ENCODE measurements around the gene CD8B. TPM values are rescaled to one million over a fixed set of nuclear protein-coding genes. Genes with fewer than 3 reads are reported as not detected.

The CD8B gene
- total RNA-seq, 1 experiment from 2014 or later: not detected

DNA sequence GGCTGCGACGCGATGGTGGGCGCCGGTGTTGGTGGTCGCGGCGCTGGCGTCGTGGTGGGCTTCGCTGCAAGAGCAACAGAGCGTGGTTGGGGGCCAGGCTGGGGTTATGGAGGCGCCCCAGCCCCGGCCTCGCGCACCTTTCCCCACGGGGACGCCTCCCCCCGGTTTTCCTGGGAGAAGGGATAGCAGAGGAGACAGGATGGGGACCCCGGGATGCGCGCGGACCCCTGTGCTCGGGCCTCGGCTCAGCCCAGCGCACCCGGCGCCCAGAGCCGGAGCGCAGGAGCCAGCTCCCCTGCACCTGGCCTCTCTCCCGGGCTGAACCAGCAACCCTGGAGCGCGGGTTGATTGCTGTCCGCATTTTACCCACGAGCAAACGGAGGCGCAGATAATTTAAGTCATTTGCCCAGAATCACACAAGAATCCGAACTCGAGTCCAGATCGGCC is 72.0 kb downstream of the CD8B start:
- no peak for DNase-seq
- H3K9ac ChIP-seq (ENCODE audit: low read length): no peak overlapping the region
- ChIA-PET CTCF (no interaction called here), POLR2A (ENCODE audit: unreplicated experiment) (no interaction called here)
- no peaks in the 10 kb centered on the region for H3K9me2 ChIP-seq (replicated peaks; ENCODE audit: low read length)
- no peaks in the 10 kb centered on the region for H3K79me2 ChIP-seq (ENCODE audit: low read length)
- H3K4me1 ChIP-seq (ENCODE audit: insufficient read depth, low read length): no peaks in the 10 kb centered on the region
- H3K4me2 ChIP-seq (ENCODE audit: low read length): no peak overlapping the region
- TF ChIP-seq, protein P1, sequence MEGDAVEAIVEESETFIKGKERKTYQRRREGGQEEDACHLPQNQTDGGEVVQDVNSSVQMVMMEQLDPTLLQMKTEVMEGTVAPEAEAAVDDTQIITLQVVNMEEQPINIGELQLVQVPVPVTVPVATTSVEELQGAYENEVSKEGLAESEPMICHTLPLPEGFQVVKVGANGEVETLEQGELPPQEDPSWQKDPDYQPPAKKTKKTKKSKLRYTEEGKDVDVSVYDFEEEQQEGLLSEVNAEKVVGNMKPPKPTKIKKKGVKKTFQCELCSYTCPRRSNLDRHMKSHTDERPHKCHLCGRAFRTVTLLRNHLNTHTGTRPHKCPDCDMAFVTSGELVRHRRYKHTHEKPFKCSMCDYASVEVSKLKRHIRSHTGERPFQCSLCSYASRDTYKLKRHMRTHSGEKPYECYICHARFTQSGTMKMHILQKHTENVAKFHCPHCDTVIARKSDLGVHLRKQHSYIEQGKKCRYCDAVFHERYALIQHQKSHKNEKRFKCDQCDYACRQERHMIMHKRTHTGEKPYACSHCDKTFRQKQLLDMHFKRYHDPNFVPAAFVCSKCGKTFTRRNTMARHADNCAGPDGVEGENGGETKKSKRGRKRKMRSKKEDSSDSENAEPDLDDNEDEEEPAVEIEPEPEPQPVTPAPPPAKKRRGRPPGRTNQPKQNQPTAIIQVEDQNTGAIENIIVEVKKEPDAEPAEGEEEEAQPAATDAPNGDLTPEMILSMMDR (conservative IDR thresholded peaks at IDR 0.05; ENCODE audit: low read depth, low read length): no peak
- TF ChIP-seq EZH2 (IDR thresholded peaks at IDR 0.05; ENCODE audit: low read length, unreplicated experiment) (no peak), EZH2phosphoT487 (IDR thresholded peaks at IDR 0.05; ENCODE audit: borderline replicate concordance, low read length) (no peak)
- intact Hi-C loops (cut with micrococcal nuclease): no loop called here
- no TSS peak for BruUV-seq (replicated peaks)
- no peak for ATAC-seq
- no peak overlapping the region for H3K4me3 ChIP-seq (ENCODE audit: low read length)
- H2AFZ ChIP-seq (ENCODE audit: low read length): no peak overlapping the region
- no peak overlapping the region for H3K27ac ChIP-seq (ENCODE audit: low read length)
- H3K9me3 ChIP-seq (ENCODE audit: low read length): no peaks in the 10 kb centered on the region
- H3F3A ChIP-seq (ENCODE audit: low read length, unreplicated experiment): no peaks in the 10 kb centered on the region
- H3K27me3 ChIP-seq (ENCODE audit: low read length): peaks cover 18% of the 10 kb centered on the region
- H4K20me1 ChIP-seq (ENCODE audit: low read length): no peaks in the 10 kb centered on the region
- no peaks in the 10 kb centered on the region for H3K36me3 ChIP-seq (ENCODE audit: low read depth, low read length)

DNA sequence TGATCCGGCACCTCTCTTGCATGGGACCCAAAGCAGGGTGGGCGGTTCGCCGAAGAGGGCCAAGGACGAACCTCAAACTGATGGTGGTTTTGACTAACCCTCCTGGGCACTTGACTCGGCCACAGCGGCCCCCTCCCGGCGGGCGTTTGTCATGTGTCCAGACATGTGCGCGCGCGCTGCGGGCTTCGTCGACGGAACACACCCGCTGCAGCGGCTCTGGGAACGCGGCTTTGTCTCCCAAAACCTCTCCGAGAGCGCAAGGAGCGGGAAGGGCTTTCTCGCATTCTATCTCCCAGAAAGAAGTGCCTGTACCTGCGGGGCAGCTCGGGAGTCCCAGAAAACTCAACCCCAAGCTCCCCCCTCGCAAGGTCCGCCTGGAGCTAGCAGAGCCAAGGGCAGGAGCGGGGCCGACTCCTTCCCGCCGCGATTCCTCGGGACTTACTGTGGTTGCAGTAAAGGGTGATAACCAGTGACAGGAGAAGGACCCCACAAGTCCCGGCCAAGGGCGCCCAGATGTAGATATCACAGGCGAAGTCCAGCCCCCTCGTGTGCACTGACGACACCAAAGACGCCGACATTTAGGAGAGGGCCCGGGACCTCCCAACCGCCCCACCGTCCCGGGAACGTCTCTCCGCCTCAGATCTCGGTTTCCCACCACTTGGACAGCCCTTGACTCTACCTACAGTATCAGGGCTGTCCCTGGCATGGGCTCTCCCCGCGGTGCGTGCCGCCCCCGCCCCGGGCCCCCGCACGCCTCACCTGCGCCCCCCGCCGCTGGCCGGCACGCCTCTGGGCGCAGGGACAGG is 72.6 kb downstream of the CD8B start:
- Histone ChIP-seq H3K9me2 (replicated peaks; ENCODE audit: low read length) (no peaks in the 10 kb centered on the region), H3K4me3 (ENCODE audit: low read length) (no peak overlapping the region), H3K4me2 (ENCODE audit: low read length) (no peak overlapping the region), H2AFZ (ENCODE audit: low read length) (no peak overlapping the region), H3K27me3 (ENCODE audit: low read length) (peaks cover 18% of the 10 kb centered on the region), H3K27ac (ENCODE audit: low read length) (no peak overlapping the region), H4K20me1 (ENCODE audit: low read length) (no peaks in the 10 kb centered on the region), H3K9ac (ENCODE audit: low read length) (no peak overlapping the region), H3K36me3 (ENCODE audit: low read depth, low read length) (no peaks in the 10 kb centered on the region), H3K79me2 (ENCODE audit: low read length) (no peaks in the 10 kb centered on the region), H3K4me1 (ENCODE audit: insufficient read depth, low read length) (no peaks in the 10 kb centered on the region), H3K9me3 (ENCODE audit: low read length) (no peaks in the 10 kb centered on the region), H3F3A (ENCODE audit: low read length, unreplicated experiment) (no peaks in the 10 kb centered on the region)
- ChIA-PET CTCF (no interaction called here), POLR2A (ENCODE audit: unreplicated experiment) (no interaction called here)
- ATAC-seq: no peak
- no TSS peak for BruUV-seq (replicated peaks)
- TF ChIP-seq, protein P1 (conservative IDR thresholded peaks at IDR 0.05; ENCODE audit: low read depth, low read length): no peak
- TF ChIP-seq EZH2phosphoT487 (IDR thresholded peaks at IDR 0.05; ENCODE audit: borderline replicate concordance, low read length): no peak
- TF ChIP-seq EZH2 (IDR thresholded peaks at IDR 0.05; ENCODE audit: low read length, unreplicated experiment): no peak
- DNase-seq: no peak
- intact Hi-C loops (cut with micrococcal nuclease): no loop called here

DNA sequence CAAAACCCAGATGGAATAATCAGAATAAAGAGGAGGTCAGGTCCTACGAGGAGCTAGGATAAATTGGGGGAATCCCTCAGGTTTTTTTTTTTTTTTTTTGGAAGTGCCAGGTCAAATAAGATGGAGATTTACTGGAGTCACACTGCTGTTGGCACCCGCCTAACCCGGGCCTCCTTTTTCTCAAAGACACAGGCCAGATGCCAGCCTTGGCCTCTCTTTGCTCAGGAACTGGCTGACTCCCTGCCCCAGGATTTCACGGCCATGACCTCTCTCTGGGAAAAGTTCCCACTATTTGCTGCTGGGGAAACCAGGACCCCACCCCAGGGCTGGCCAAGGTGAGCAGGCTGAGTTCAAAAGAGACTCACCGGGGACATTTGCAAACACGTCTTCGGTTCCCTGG is 73.5 kb downstream of the CD8B start:
- no peak for ATAC-seq
- Histone ChIP-seq H2AFZ (ENCODE audit: low read length) (no peak overlapping the region), H3K79me2 (ENCODE audit: low read length) (no peaks in the 10 kb centered on the region), H3K4me1 (ENCODE audit: insufficient read depth, low read length) (no peaks in the 10 kb centered on the region), H3K9me3 (ENCODE audit: low read length) (no peaks in the 10 kb centered on the region), H4K20me1 (ENCODE audit: low read length) (no peaks in the 10 kb centered on the region), H3K4me3 (ENCODE audit: low read length) (no peak overlapping the region), H3K4me2 (ENCODE audit: low read length) (no peak overlapping the region), H3K36me3 (ENCODE audit: low read depth, low read length) (no peaks in the 10 kb centered on the region), H3K9ac (ENCODE audit: low read length) (no peak overlapping the region), H3K9me2 (replicated peaks; ENCODE audit: low read length) (no peaks in the 10 kb centered on the region), H3K27ac (ENCODE audit: low read length) (no peak overlapping the region), H3K27me3 (ENCODE audit: low read length) (peaks cover 18% of the 10 kb centered on the region), H3F3A (ENCODE audit: low read length, unreplicated experiment) (no peaks in the 10 kb centered on the region)
- CTCF ChIA-PET: no interaction called here
- POLR2A ChIA-PET (ENCODE audit: unreplicated experiment): no interaction called here
- BruUV-seq (replicated peaks): no TSS peak
- TF ChIP-seq EZH2 (IDR thresholded peaks at IDR 0.05; ENCODE audit: low read length, unreplicated experiment) (no peak), EZH2phosphoT487 (IDR thresholded peaks at IDR 0.05; ENCODE audit: borderline replicate concordance, low read length) (no peak)
- TF ChIP-seq, protein P1 (conservative IDR thresholded peaks at IDR 0.05; ENCODE audit: low read depth, low read length): no peak
- intact Hi-C loops (cut with micrococcal nuclease): no loop called here
- no peak for DNase-seq
